Raji (cell line): ENCODE data around the gene DISP3.

Experiments used
- POLR2A ChIP-seq: IDR thresholded peaks from 2 replicates; pipeline ENCODE4 v1.6.1; 2011; ENCODE audit warnings: low read depth, low read length, control low read depth; ENCODE audit not compliant: insufficient read depth

DISP3 gene

GRCh38 chr1:11543796-11544195 lies 64.8 kb downstream of the DISP3 start:
- TF ChIP-seq POLR2A: no peak

- no peak for TF ChIP-seq POLR2A
These were observed 67.5 kb downstream of the DISP3 start for GRCh38 chr1:11546456-11546855.

GRCh38 chr1:11550664-11551283 lies 71.8 kb downstream of the DISP3 start:
- no peak for TF ChIP-seq POLR2A

GRCh38 chr1:11558276-11558675 lies 79.3 kb downstream of the DISP3 start:
- no peak for TF ChIP-seq POLR2A

- no peak for TF ChIP-seq POLR2A
These were observed 80.1 kb downstream of the DISP3 start for GRCh38 chr1:11558871-11559590.

GRCh38 chr1:11559591-11559970 lies 80.6 kb downstream of the DISP3 start:
- no peak for TF ChIP-seq POLR2A

- no peak for TF ChIP-seq POLR2A
These were observed 81.1 kb downstream of the DISP3 start for GRCh38 chr1:11560061-11560460.

GRCh38 chr1:11561740-11562139 lies 82.8 kb downstream of the DISP3 start:
- TF ChIP-seq POLR2A: no peak

- no peak for TF ChIP-seq POLR2A
These were observed 83.7 kb downstream of the DISP3 start for GRCh38 chr1:11562664-11563063.

- TF ChIP-seq POLR2A: no peak
These were observed 84.7 kb downstream of the DISP3 start for GRCh38 chr1:11563560-11564069.

- TF ChIP-seq POLR2A: no peak
These were observed 85.3 kb downstream of the DISP3 start for GRCh38 chr1:11564237-11564636.

- no peak for TF ChIP-seq POLR2A
These were observed 87.3 kb downstream of the DISP3 start for GRCh38 chr1:11566042-11566850.

- TF ChIP-seq POLR2A: no peak
These were observed 88.5 kb downstream of the DISP3 start for GRCh38 chr1:11567244-11568065.

- TF ChIP-seq POLR2A: no peak
These were observed 89.7 kb downstream of the DISP3 start for GRCh38 chr1:11568687-11569086.

- TF ChIP-seq POLR2A: no peak
These were observed 90.6 kb downstream of the DISP3 start for GRCh38 chr1:11569551-11569950.
